Medulla oblongata (tissue), 1 donor: ENCODE results near the gene MOSPD2.

ENCODE experiments used
- DNase-seq: peaks from one replicate; pipeline ENCODE4 v3.0.0-alpha.2; 2015; ENCODE audit errors: extremely low spot score

Gene MOSPD2

GRCh38 chrX:14915596-14915995, 42.4 kb downstream of the MOSPD2 start:
- DNase-seq = no peak

GRCh38 chrX:14916017-14916674, 42.9 kb downstream of the MOSPD2 start:
- no peak for DNase-seq

GRCh38 chrX:14919407-14919806, 46.2 kb downstream of the MOSPD2 start:
- DNase-seq = no peak

- no peak for DNase-seq
Observed at GRCh38 chrX:14920196-14920595, 47.0 kb downstream of the MOSPD2 start.

- DNase-seq = no peak
Observed at GRCh38 chrX:14922437-14922836, 49.2 kb downstream of the MOSPD2 start.

GRCh38 chrX:14923761-14924160, 50.5 kb downstream of the MOSPD2 start:
- DNase-seq = no peak

GRCh38 chrX:14926471-14926870, 53.2 kb downstream of the MOSPD2 start:
- no peak for DNase-seq

- DNase-seq = no peak
Observed at GRCh38 chrX:14927401-14927800, 54.2 kb downstream of the MOSPD2 start.

GRCh38 chrX:14930663-14931062, 57.4 kb downstream of the MOSPD2 start:
- no peak for DNase-seq

- DNase-seq = no peak
Observed at GRCh38 chrX:14932136-14932535, 58.9 kb downstream of the MOSPD2 start.

- DNase-seq = no peak
Observed at GRCh38 chrX:14934423-14934822, 61.2 kb downstream of the MOSPD2 start.

GRCh38 chrX:14936561-14936960, 63.3 kb downstream of the MOSPD2 start:
- DNase-seq = no peak

- DNase-seq = no peak
Observed at GRCh38 chrX:14939644-14940043, 66.4 kb downstream of the MOSPD2 start.

- no peak for DNase-seq
Observed at GRCh38 chrX:14941301-14941700, 68.1 kb downstream of the MOSPD2 start.

GRCh38 chrX:14942341-14942740, 69.1 kb downstream of the MOSPD2 start:
- DNase-seq = no peak

GRCh38 chrX:14943962-14944361, 70.7 kb downstream of the MOSPD2 start:
- DNase-seq = no peak

- DNase-seq = no peak
Observed at GRCh38 chrX:14946606-14947155, 73.5 kb downstream of the MOSPD2 start.

GRCh38 chrX:14948691-14949090, 75.5 kb downstream of the MOSPD2 start:
- no peak for DNase-seq

GRCh38 chrX:14956813-14957582, 83.8 kb downstream of the MOSPD2 start:
- DNase-seq = no peak

GRCh38 chrX:14963447-14964236, 90.4 kb downstream of the MOSPD2 start:
- no peak for DNase-seq

- DNase-seq = no peak
Observed at GRCh38 chrX:14964500-14964899, 91.3 kb downstream of the MOSPD2 start.
